Vagina (tissue), 2 donors: ENCODE results near the gene TNPO3. TPM values are rescaled to one million over a fixed set of nuclear protein-coding genes. Genes with fewer than 3 reads are reported as not detected.
"Not testable (repeated sequence)": the region's sequence is repeated elsewhere in the genome, so short reads cannot be mapped to it uniquely, and the experiment has no call there.

Experiments
- DNase-seq, 2 donors: peaks; one replicate each; pipeline ENCODE4 v3.0.0-alpha.2; 2017; ENCODE audit errors: extremely low spot score in 2 of 2
- H3K27ac ChIP-seq: fragments of 200-600 bp; sonication (generic); one replicate; pipeline ENCODE4 v1.5.1; 2019
- H3K27me3 ChIP-seq: fragments of 200-600 bp; sonication (generic); one replicate; pipeline ENCODE4 v1.5.1; 2019
- H3K36me3 ChIP-seq, 2 donors: fragments of 200-600 bp; sonication (generic); one replicate each; pipeline ENCODE4 v1.5.1; 2017 to 2019
- H3K4me1 ChIP-seq: fragments of 200-600 bp; sonication (generic); one replicate; pipeline ENCODE4 v1.5.1; 2019
- H3K4me3 ChIP-seq, 2 donors: fragments of 200-600 bp; sonication (generic); 1 replicate in 1 of 2; 2 replicates in 1 of 2; pipeline ENCODE4 v1.5.1; 2016 to 2019
- H3K9me3 ChIP-seq: fragments of 200-600 bp; sonication (generic); one replicate; pipeline ENCODE4 v1.5.1; 2019
- CTCF ChIP-seq, 3 experiments: fragments of 450-650 bp in 2 of 3; fragments of 200-600 bp in 1 of 3; sonication (generic) in 1 of 3; IDR thresholded peaks; one replicate each; pipeline ENCODE4 v1.5.1; 2017 to 2019; ENCODE audit warnings: antibody characterized with exemption in 3 of 3, mild to moderate bottlenecking in 2 of 3, moderate library complexity in 2 of 3
- POLR2A ChIP-seq, 2 donors: fragments of 450-650 bp; IDR thresholded peaks; one replicate each; pipeline ENCODE4 v1.6.1; 2017; ENCODE audit warnings: antibody characterized with exemption in 2 of 2, mild to moderate bottlenecking in 2 of 2, moderate library complexity in 2 of 2
- POLR2AphosphoS5 ChIP-seq, 2 donors: sonication (generic); formaldehyde crosslinking; IDR thresholded peaks; one replicate each; pipeline ENCODE4 v1.9.0; 2017; ENCODE audit warnings: antibody characterized with exemption in 2 of 2, mild to moderate bottlenecking in 2 of 2, low read depth in 1 of 2; ENCODE audit not compliant: insufficient read depth in 1 of 2
- intact Hi-C: fragments of 100-400 bp; cut with DNase I; formaldehyde crosslinking; loops from one replicate; pipeline ENCODE4 v1.15.1; 2023
- total RNA-seq: library from RNA; depleted of rRNA; stranded (reverse); fragments of >200 nt; gene quantifications from one replicate; pipeline ENCODE4 v1.2.3, GENCODE V29; 2016

The TNPO3 gene
- total RNA-seq, 1 donor from 2014 or later = 33.9 TPM

DNA sequence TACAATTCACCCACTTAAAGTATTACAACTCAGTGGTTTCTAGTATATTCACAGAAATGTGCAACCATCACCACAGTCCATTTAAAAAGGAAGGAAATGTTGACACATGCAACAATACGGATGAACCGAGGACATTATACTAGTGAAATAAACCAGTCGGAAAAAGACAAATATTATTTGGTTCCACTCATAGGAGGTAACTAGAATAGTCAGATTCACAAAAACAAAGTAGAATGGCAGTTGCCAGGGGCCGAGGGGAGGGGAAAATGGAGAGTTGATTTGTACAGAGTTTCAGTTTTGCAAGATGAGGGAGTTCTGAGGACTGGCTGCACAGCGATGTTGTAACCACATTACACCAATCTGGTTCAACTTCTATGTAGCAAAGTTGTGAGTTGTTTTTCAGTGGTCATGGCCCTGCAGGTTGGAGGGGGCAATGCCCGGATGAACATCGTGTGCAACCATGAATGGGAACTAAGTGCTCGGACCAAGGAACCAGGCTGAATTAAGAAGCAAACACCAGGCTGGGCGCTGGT is 17.6 kb upstream of the TNPO3 start:
- H3K36me3 ChIP-seq = no peaks in the 10 kb centered on the region
- H3K27me3 ChIP-seq = no peaks in the 10 kb centered on the region
- H3K4me3 ChIP-seq = no peak overlapping the region
- DNase-seq = no peak
- no peaks in the 10 kb centered on the region for H3K4me1 ChIP-seq
- TF ChIP-seq POLR2A (IDR thresholded peaks at IDR 0.05) (no peak), CTCF (IDR thresholded peaks at IDR 0.05) (no peak)
- no peak overlapping the region for H3K27ac ChIP-seq
- H3K9me3 ChIP-seq = no peaks in the 10 kb centered on the region
- intact Hi-C loops = no loop called here

DNA sequence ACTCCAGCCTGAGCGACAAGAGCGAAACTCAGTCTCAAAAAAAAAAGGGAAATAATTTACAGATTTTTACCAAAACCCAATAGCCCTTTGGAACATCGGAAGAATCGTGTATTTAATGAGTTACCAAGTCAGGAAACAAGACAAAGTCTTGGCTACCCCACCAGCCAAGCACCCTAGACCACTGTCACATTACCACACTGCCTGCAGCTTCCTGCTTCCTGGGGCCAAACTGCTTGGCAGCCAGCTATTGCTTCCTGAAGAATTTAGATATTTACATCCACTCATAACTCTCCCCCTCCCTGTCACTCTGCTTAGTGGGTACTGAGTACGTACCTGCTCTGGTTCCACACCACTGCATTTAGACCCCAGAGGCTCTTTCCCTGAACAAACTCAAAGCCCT is 14.1 kb upstream of the TNPO3 start:
- H3K4me3 ChIP-seq = no peak overlapping the region
- DNase-seq = no peak
- no peak overlapping the region for H3K27ac ChIP-seq
- H3K36me3 ChIP-seq = no peaks in the 10 kb centered on the region
- no peaks in the 10 kb centered on the region for H3K4me1 ChIP-seq
- no peaks in the 10 kb centered on the region for H3K9me3 ChIP-seq
- intact Hi-C loops = no loop called here
- no peaks in the 10 kb centered on the region for H3K27me3 ChIP-seq
- no peak for TF ChIP-seq POLR2A (IDR thresholded peaks at IDR 0.05)
- TF ChIP-seq CTCF (IDR thresholded peaks at IDR 0.05) = no peak
- TF ChIP-seq POLR2AphosphoS5 (IDR thresholded peaks at IDR 0.05; ENCODE audit: insufficient read depth in 1 of 2, low read depth in 1 of 2) = no peak

DNA sequence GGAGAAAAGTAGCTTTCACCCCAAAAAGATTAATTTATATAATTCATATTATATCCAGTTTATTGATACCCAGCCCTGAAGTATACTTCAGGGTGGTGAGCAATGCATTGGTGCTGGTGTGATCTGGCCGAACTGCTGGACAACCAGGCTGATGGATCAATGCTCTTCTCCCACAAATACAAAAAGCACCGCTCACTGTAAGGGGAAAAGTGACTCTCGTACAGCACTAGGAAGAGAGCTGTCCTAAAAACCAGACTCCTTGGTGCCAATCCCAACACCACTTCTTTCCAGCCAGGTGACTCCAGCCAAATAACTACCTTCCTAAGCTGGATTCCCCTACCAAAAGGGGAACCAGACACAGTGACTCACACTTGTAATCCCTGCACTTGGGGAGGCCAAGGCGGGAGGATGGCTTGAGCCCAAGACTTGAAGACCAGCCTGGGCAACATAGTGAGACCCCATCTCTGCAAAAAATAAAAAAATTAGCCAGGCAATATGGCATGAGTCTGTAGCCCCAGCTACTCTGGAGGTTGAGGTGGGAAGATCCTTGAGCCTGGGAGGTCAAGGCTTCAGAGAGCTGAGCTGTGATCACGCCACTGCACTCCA is 13.1 kb upstream of the TNPO3 start:
- H3K27me3 ChIP-seq = no peaks in the 10 kb centered on the region
- DNase-seq = no peak
- no peak overlapping the region for H3K27ac ChIP-seq
- no peak overlapping the region for H3K4me3 ChIP-seq
- no peak for TF ChIP-seq POLR2A (IDR thresholded peaks at IDR 0.05)
- TF ChIP-seq CTCF (IDR thresholded peaks at IDR 0.05) = no peak
- TF ChIP-seq POLR2AphosphoS5 (IDR thresholded peaks at IDR 0.05; ENCODE audit: insufficient read depth in 1 of 2, low read depth in 1 of 2) = no peak
- intact Hi-C loops = no loop called here
- no peaks in the 10 kb centered on the region for H3K9me3 ChIP-seq
- H3K4me1 ChIP-seq = no peaks in the 10 kb centered on the region
- no peaks in the 10 kb centered on the region for H3K36me3 ChIP-seq

- H3K27ac ChIP-seq, H3K36me3 ChIP-seq, H3K4me3 ChIP-seq, DNase-seq, H3K4me1 ChIP-seq, H3K9me3 ChIP-seq, H3K27me3 ChIP-seq, intact Hi-C loops: not testable (repeated sequence)
These were observed 12.2 kb upstream of the TNPO3 start for GRCh38 chr7:129067132-129067561.

DNA sequence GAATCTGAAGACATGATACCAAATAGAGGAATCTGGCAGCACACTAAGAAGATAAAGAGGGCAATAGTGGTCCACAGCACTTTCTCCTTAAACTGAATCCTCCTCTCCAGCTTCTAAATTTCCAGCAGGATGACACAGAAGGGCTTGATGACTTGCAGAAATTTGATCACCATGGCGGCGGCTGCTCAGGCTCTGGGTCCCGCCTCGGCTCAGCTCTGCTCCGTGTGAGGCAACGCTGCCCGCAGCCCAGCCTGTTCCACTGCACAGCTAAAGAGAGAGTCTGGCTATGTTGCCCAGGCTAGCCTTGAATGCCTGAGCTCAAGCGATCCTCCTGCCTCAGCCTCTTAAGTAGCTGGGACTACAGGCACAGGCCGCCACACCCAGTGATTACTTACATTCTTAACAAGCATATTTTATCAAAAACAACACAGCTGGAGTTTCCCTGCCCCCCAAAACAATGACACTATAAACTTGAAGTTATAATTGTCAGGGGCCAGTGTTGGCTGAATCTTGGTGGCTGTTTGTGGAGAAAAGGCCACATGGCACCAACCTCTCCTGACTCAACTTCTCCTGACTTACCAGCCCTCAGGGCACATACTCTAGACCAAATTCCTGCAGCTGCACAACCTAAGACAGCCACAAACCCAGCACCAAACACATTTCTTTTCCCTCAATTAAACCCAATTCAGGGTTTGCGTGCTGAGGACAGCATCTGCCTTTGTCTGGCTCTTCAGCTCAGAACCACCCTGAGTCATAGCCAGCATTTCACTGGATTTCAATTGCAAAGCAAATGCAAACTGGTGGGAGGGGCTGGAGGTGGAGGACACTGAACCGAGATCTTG is 11.6 kb upstream of the TNPO3 start:
- H3K27ac ChIP-seq = no peak overlapping the region
- H3K4me3 ChIP-seq = no peak overlapping the region
- intact Hi-C loops = no loop called here
- no peak for DNase-seq
- H3K27me3 ChIP-seq = no peaks in the 10 kb centered on the region
- no peaks in the 10 kb centered on the region for H3K36me3 ChIP-seq
- no peaks in the 10 kb centered on the region for H3K9me3 ChIP-seq
- TF ChIP-seq POLR2AphosphoS5 (IDR thresholded peaks at IDR 0.05; ENCODE audit: insufficient read depth in 1 of 2, low read depth in 1 of 2) (no peak), POLR2A (IDR thresholded peaks at IDR 0.05) (no peak), CTCF (IDR thresholded peaks at IDR 0.05) (no peak)
- no peaks in the 10 kb centered on the region for H3K4me1 ChIP-seq
